ENCODE results near the gene LCAT. TPM values are rescaled to one million over a fixed set of nuclear protein-coding genes. Genes with fewer than 3 reads are reported as not detected.

Gene LCAT
- total RNA-seq, 1 donor from 2014 or later, result 1.6 TPM

DNA sequence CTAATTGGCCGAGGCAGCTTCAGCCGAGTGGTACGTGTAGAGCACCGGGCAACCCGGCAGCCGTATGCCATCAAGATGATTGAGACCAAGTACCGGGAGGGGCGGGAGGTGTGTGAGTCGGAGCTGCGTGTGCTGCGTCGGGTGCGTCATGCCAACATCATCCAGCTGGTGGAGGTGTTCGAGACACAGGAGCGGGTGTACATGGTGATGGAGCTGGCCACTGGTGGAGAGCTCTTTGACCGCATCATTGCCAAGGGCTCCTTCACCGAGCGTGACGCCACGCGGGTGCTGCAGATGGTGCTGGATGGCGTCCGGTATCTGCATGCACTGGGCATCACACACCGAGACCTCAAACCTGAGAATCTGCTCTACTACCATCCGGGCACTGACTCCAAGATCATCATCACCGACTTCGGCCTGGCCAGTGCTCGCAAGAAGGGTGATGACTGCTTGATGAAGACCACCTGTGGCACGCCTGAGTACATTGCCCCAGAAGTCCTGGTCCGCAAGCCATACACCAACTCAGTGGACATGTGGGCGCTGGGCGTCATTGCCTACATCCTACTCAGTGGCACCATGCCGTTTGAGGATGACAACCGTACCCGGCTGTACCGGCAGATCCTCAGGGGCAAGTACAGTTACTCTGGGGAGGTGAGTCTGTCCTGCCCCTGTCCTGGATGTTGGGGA, 34.7 kb downstream of the LCAT start:
- no peak for DNase-seq (ENCODE audit: low read depth)
- H3K36me3 ChIP-seq (ENCODE audit: control insufficient read depth, insufficient read depth, low read length), result peaks cover 15% of the 10 kb centered on the region
- FAIRE-seq, result no peak

DNA sequence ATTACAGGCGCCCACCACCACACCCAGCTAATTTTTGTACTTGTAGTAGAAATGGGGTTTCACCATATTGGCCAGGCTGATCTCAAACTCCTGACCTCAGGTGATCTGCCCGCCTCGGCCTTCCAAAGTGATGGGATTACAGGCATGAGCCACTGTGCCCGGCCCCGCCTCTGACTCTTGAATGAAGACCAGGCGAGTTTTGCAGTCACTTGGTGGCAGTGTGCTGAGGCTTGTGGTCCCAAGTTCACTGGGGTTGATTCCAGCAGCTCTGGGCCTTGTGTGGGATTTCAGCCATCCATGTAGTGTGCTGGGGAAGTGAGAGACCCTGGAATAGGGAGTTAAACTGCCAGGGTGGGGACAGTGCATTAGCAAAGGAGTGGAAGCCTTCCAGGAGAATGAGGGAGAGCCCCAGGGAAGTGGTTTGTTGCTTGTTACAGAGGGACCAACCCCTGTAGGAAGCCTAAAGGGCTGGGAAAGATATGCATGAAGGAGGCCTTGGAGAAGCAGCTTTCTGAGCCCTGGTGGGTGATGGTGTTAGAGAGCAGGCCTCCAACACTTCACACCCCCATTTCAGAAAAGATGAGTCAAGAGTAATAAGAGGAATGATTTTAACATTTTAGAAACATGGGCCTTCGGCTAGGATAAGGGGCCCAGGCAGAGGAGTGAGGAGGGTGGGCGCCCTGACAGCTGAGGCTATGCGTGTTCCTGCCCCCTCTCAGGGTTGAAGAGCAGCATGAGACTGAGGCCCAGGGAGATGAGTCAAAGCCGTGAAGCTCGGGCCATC, 36.3 kb downstream of the LCAT start:
- H3K36me3 ChIP-seq (ENCODE audit: control insufficient read depth, insufficient read depth, low read length), result peaks cover 18% of the 10 kb centered on the region
- no peak overlapping the region for H3K4me3 ChIP-seq (ENCODE audit: low read depth, low read length)
- TF ChIP-seq, protein P1, sequence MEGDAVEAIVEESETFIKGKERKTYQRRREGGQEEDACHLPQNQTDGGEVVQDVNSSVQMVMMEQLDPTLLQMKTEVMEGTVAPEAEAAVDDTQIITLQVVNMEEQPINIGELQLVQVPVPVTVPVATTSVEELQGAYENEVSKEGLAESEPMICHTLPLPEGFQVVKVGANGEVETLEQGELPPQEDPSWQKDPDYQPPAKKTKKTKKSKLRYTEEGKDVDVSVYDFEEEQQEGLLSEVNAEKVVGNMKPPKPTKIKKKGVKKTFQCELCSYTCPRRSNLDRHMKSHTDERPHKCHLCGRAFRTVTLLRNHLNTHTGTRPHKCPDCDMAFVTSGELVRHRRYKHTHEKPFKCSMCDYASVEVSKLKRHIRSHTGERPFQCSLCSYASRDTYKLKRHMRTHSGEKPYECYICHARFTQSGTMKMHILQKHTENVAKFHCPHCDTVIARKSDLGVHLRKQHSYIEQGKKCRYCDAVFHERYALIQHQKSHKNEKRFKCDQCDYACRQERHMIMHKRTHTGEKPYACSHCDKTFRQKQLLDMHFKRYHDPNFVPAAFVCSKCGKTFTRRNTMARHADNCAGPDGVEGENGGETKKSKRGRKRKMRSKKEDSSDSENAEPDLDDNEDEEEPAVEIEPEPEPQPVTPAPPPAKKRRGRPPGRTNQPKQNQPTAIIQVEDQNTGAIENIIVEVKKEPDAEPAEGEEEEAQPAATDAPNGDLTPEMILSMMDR (IDR thresholded peaks at IDR 0.05; ENCODE audit: insufficient read depth, low read length, severe bottlenecking), result no peak
- FAIRE-seq (no peak), DNase-seq (ENCODE audit: low read depth) (no peak)
- H3K27me3 ChIP-seq (ENCODE audit: control insufficient read depth, insufficient read depth, low read length), result no peaks in the 10 kb centered on the region

More for the DNA sequence above, 34.7 kb downstream of the LCAT start:
- H3K4me3 ChIP-seq (ENCODE audit: low read depth, low read length), result no peak overlapping the region
- H3K27me3 ChIP-seq (ENCODE audit: control insufficient read depth, insufficient read depth, low read length), result no peaks in the 10 kb centered on the region
- TF ChIP-seq, protein P1 (IDR thresholded peaks at IDR 0.05; ENCODE audit: insufficient read depth, low read length, severe bottlenecking), result no peak

DNA sequence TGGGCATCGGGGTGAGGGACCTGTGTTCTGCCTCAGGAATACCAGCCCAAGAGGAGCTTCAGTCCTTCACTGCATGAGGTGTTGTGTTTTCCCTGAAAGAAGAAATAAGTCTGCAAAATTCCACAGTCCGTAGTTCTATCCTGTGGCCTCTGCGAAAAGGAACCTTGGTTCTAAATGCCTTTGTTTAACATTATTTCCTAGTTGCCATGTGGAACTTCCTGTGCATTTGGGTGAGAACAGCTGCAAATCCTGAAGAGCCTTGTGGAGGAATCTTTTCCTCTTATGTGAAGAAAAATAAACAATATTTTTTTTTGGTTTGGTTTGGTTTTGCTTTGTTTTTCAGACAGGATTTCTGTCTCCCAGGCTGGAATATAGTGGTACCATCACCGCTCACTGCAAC, 41.1 kb downstream of the LCAT start:
- H3K36me3 ChIP-seq (ENCODE audit: control insufficient read depth, insufficient read depth, low read length), result peaks cover 11% of the 10 kb centered on the region
- H3K27me3 ChIP-seq (ENCODE audit: control insufficient read depth, insufficient read depth, low read length), result no peaks in the 10 kb centered on the region
- H3K4me3 ChIP-seq (ENCODE audit: low read depth, low read length), result no peak overlapping the region
- no peak for DNase-seq (ENCODE audit: low read depth)
- TF ChIP-seq, protein P1 (IDR thresholded peaks at IDR 0.05; ENCODE audit: insufficient read depth, low read length, severe bottlenecking), result no peak
- no peak for FAIRE-seq

DNA sequence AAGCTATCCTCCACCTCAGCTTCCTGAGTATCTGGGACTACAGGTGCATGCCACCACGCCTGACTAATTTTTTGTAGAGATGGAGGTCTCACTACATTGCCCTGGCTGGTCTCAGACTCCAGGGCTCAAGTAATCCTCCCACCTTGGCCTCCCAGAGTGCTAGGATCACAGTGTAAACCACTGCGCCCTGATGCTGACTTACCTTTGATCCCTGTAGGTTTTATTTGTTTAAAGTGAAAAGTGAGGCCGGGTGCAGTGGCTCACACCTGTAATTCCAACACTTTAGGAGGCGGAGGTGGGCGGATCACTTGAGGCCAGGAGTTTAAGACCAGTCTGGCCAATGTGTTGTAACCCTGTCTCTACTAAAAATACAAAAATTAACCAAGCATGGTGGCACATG, 42.2 kb downstream of the LCAT start:
- TF ChIP-seq, protein P1 (IDR thresholded peaks at IDR 0.05; ENCODE audit: insufficient read depth, low read length, severe bottlenecking), result no peak
- no peak for FAIRE-seq
- no peak for DNase-seq (ENCODE audit: low read depth)
- H3K36me3 ChIP-seq (ENCODE audit: control insufficient read depth, insufficient read depth, low read length), result peaks cover 9% of the 10 kb centered on the region
- no peak overlapping the region for H3K4me3 ChIP-seq (ENCODE audit: low read depth, low read length)
- H3K27me3 ChIP-seq (ENCODE audit: control insufficient read depth, insufficient read depth, low read length), result no peaks in the 10 kb centered on the region

DNA sequence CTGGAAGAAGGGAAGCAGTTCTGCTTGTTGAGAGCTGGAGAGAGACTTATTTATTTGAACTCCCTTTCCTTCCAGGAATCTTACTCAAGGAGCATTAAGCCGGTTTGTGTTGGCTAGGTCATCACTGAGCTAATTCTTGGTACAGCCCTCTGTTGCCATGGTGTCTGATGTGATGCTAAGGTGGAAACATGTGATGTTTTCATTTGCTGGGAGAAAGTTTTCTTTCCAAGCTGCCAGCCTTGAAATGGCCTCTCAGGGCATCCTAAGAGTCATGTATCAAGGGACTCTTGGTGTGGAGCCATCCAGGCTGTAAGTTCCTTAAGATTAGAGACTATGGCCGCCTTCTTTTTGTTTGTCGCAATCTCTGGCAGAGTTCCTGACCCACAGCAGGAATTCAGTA, 46.7 kb downstream of the LCAT start:
- Histone ChIP-seq H3K4me3 (ENCODE audit: low read depth, low read length) (no peak overlapping the region), H3K36me3 (ENCODE audit: control insufficient read depth, insufficient read depth, low read length) (peaks cover 7% of the 10 kb centered on the region), H3K27me3 (ENCODE audit: control insufficient read depth, insufficient read depth, low read length) (no peaks in the 10 kb centered on the region)
- no peak for FAIRE-seq
- DNase-seq (ENCODE audit: low read depth), result no peak
- TF ChIP-seq, protein P1 (IDR thresholded peaks at IDR 0.05; ENCODE audit: insufficient read depth, low read length, severe bottlenecking), result no peak
